Astrocyte of the hippocampus (primary cell): ENCODE data around the gene C1orf198.
A peak's percentile ranks its signal among the peaks of the same experiment; 100 is the strongest.

Source experiments
- DNase-seq: peaks from one replicate; pipeline ENCODE4 v3.0.0; 2011; ENCODE audit warnings: low read depth, low spot score

The C1orf198 gene

GRCh38 chr1:230892018-230892491 lies 23.7 kb upstream of the C1orf198 start:
- no peak for DNase-seq

GRCh38 chr1:230891413-230891812 lies 23.1 kb upstream of the C1orf198 start:
- peak; percentile 33 for DNase-seq

- no peak for DNase-seq
Observed at GRCh38 chr1:230884646-230885045, 16.3 kb upstream of the C1orf198 start.

GRCh38 chr1:230883967-230884366 lies 15.6 kb upstream of the C1orf198 start:
- no peak for DNase-seq

GRCh38 chr1:230879778-230880177 lies 11.5 kb upstream of the C1orf198 start:
- no peak for DNase-seq

GRCh38 chr1:230878591-230878990 lies 10.3 kb upstream of the C1orf198 start:
- no peak for DNase-seq

- no peak for DNase-seq
Observed at GRCh38 chr1:230877924-230878590, 9.7 kb upstream of the C1orf198 start.

GRCh38 chr1:230877146-230877923 lies 9.0 kb upstream of the C1orf198 start:
- DNase-seq = peak; percentile 42

- no peak for DNase-seq
Observed at GRCh38 chr1:230876660-230877059, 8.3 kb upstream of the C1orf198 start.

GRCh38 chr1:230875370-230875769 lies 7.0 kb upstream of the C1orf198 start:
- DNase-seq = no peak

- no peak for DNase-seq
Observed at GRCh38 chr1:230870916-230871315, 2.6 kb upstream of the C1orf198 start.

GRCh38 chr1:230869500-230869899 lies 1.2 kb upstream of the C1orf198 start:
- DNase-seq = peak; percentile 59

- peak; percentile 83 for DNase-seq
Observed at GRCh38 chr1:230868736-230869385, 540 bp upstream of the C1orf198 start.

- DNase-seq = peak; percentile 40
Observed at GRCh38 chr1:230867101-230867902, 1.0 kb downstream of the C1orf198 start.

- peak; percentile 49 for DNase-seq
Observed at GRCh38 chr1:230866171-230867070, 1.9 kb downstream of the C1orf198 start.

- no peak for DNase-seq
Observed at GRCh38 chr1:230865062-230865817, 3.1 kb downstream of the C1orf198 start.

- DNase-seq = no peak
Observed at GRCh38 chr1:230864441-230864840, 3.9 kb downstream of the C1orf198 start.

GRCh38 chr1:230863449-230863848 lies 4.9 kb downstream of the C1orf198 start:
- no peak for DNase-seq

- peak; percentile 44 for DNase-seq
Observed at GRCh38 chr1:230861970-230862595, 6.2 kb downstream of the C1orf198 start.
